Measurements from ENCODE around the gene PLCG1.
"Not testable (repeated sequence)": the region's sequence is repeated elsewhere in the genome, so short reads cannot be mapped to it uniquely, and the experiment has no call there.

Gene PLCG1

DNA sequence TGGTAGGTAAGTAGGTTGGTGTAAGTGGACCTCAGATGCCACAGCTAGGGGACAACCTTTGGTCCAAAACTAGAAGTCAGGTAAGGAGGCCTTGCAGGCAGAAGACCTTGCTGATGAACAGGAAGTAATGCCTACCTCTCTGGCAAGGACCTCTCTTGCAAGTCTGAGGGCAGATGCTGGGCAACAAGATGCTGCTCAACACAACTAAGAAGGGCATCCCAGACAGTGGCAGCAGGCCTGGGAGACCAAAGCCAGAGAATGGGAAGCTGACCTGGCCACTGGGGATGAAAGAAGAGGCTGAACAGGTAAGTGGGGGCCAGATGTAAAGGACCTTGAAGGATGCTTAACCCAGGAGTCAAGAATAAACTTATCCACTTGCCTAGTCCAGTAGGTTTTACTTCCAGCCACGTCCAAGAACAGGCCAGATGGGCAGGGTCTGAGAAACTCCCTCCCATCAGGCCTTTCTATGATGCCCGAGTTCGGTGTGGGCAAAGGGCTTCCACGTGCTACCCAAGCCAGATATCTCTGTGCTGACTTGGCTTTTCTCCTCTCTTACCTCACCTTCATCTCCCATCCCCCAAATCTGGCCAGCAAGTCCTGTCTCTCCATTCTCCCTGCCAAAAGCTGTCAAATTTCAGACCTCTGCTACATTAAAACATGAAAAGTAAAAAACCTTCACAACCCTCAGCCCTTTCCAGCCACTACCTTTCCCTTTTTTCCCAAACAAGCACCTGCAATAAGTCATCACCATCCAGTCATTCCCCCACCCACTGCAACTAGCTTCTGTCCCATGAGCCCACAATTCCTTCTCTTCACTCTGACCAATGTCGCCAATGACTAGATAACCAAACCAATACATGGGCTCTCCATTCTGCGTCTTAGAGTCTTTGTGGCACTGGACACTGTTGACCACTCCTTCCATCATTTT lies 11.5 kb upstream of the PLCG1 start:
- no peak for DNase-seq

- no peak for DNase-seq
Observed at GRCh38 chr20:41126719-41127118, 10.6 kb upstream of the PLCG1 start.

GRCh38 chr20:41128317-41128716 lies 9.0 kb upstream of the PLCG1 start:
- DNase-seq: not testable (repeated sequence)

DNA sequence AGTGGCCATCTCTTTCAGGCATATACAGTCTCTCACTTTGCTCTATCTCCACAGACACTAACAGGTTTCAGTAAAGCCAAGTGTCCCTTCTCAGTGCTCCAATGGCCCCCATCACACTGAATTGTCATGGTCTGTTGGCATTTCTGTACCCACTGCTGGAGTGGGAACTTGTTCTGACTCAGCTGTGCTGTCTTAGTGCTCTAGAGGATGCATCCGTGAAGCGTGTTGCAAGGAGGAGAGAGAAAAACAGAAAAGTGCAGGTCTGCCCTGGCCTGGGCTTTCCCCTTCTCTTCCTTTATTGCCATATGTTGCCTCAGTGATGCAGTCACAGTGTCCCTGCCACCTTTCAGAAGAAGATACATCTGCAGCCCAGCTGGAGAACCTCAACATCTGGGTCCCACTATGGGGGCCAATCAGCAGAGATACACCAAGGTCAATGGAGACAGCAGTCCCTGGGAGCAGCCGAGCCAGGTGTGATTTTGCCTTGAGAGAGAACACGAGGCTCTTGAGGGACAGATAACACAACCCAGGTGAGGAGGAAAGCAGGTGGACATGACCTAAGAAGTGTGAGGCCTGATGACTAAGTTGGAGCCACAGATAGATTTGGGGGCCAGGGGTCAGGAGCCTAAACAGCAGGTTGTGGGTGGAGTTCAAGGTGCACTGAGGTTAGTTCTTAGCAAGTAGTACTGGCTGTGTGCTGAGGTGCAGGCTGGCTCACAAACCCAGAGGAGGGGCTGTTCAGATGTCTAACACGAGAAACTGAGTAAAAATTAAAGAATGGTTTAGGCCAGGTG lies 5.6 kb upstream of the PLCG1 start:
- no peak for DNase-seq

- not testable (repeated sequence) for DNase-seq
Observed at GRCh38 chr20:41132388-41132775, 5.0 kb upstream of the PLCG1 start.

DNA sequence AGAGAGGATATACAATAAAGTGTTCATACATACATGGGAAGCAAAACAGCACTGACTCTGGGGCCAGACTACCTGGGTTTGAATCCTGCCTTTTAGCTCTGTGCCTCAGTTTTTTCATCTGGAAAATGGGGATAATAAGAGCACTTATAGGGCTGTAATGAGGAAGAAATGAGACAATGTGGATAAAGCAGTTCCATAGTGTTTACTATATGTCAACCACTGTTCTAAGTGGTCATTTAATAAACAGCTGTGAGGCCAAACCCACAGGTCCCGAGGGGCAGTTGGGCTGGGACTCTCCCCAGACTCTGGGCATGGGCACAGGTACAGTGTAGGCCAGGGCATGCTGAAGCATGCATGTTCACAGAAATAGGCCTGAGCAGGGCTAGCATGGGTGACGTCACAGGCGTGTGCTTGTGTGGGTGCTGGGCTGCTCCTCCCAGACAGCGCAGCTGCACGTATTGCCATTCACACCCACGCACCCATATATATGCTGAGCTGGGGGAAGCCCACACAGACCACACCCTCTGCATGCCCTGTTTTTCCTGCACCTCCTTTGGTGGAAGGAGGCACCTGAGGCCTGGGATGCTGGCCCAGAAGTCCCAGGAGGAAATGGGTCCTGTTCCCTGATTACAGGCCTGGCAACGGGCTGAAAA lies 3.5 kb upstream of the PLCG1 start:
- DNase-seq: no peak

DNA sequence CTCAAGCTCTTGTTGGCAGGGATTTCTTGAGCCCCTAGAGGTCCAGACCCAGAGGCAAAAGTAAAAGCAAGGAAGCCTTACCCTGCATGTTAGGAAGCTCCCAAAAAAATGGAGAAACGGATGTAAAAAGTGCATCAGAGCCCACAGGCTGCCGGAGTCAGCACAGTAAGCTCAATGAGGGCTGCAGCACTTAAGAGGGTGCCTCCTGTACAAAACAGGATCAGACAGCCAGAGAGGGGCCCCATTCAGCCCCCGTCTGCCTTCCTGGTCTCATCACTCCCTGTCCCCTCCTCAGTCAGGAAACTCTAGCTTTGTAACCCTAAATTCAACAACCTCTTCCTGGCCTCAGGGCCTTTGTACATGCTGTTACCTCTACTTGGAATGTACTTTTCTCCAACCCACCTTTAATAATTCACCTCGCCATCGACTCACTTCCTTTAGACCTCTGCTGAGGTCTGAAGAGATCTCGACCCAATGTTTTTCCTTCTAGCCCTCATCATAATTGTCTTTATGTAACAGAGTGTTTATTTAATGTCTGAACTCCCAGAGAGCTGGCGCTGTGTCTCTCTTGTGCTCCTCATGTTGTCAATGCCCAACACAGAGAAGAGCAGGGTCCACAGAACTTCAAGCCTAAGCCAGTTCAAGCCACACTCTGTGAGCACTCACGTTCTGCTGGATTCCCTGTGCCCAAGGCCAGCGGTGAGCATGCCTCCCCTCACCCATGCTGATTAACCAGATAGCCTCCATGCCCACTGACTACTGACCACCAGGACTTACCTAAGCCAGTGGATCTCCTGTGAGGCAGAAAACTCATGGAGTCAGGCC lies 2.8 kb upstream of the PLCG1 start:
- no peak for DNase-seq

DNA sequence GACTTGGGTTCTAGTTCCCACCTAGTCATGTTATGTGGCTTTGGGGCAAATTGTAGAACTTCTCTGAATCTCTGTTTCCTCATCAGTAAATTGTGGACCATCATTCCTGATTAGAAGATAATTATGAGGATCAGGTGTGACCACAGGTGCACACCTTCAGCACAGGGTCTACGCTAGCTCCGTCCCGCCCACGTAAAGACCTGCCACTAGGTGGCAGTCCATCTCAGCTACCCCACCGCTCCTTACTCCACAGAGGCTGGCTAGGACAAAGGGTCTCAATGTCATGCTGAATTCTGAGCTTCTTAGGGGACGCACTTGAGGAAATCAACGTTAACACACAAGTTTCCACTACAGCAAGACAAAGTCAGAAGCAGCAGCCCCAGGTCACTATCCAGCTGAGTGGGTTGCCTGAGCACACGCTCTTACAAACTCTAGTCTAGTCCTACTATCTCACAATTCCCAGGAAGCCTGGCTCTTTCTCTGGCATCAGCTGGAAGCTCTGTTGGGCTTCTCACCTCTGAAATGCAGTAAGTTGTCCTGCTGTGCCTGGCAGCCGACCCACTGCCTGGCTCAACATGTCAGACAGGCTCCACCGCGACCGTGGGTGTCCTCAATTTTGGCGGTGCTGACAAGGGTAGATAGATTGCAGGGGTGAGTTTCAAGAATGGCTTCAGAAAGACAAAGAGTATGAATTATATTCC lies 2.0 kb upstream of the PLCG1 start:
- peak; percentile 75 for DNase-seq

- peak; percentile 42 for DNase-seq
Observed at GRCh38 chr20:41135888-41136679, 1.3 kb upstream of the PLCG1 start.

DNA sequence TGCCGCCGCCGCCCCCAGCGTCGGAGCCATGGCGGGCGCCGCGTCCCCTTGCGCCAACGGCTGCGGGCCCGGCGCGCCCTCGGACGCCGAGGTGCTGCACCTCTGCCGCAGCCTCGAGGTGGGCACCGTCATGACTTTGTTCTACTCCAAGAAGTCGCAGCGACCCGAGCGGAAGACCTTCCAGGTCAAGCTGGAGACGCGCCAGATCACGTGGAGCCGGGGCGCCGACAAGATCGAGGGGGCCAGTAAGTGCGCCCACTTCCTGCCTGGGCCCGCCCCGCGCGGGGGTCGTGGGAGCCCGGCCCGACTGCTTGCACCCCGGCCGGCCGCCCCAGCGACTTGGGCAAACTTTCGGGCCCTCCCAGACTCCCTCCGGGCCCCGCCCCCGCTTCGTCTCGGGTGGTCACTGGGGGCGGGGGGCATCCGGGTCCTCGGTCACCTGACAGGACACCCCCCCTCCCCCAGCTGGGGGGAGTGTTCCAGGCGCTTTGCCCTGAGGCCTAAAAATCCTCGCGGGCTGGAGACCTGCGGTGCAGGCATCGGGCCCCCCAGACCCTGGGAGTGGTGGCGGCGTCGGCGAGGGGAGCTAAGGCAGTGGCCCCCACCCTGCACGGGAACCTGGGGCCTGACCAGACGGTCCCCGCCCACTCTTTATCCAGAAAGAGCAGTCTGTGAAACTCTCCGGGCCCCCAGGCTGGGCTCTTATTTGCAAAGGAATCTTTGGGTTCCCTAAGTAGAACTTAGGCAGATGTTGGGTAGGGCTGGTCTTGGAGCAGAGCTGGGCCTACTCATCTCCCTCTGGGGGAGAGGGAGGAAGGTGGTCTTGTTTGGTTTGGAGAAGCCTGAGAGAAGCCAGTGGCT lies 501 bp downstream of the PLCG1 start:
- peak; percentile 57 for DNase-seq

DNA sequence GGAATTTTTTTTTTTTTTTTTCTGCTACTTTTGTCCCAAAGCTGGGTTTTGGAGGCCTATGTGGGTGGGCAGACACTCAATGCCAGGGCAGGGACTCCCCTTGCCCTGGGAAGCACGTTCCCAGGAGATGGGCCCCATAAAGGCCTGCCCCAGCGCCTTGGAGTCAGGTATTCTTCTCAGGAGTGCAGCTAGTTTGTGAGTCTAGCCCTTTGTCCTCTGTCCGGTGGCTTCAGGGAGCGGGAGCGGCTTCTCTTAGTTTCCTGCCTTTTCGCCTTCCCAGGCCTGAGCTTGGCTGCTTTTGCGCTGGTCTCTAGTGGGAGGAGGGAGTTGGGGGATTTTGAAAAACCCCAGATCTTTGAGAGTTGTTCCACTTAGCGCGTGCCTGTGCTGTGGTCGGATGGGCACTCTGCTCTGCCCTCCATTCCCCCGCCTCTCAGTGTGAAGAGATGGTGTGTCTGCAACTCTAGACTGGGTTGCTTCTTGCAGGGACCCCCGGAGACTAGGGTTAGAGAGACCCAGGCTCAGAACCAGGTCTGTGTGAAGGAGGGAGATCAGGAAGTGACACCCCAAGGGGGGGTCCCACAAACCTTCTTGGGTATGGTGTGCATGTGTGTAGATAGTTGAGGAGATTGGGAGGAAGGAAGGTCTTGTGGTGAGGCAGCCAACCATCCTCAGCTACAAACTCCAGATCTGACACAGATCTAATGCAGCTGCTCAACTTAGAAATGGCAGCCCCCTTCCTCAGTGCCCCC lies 1.3 kb downstream of the PLCG1 start:
- peak; percentile 45 for DNase-seq

DNA sequence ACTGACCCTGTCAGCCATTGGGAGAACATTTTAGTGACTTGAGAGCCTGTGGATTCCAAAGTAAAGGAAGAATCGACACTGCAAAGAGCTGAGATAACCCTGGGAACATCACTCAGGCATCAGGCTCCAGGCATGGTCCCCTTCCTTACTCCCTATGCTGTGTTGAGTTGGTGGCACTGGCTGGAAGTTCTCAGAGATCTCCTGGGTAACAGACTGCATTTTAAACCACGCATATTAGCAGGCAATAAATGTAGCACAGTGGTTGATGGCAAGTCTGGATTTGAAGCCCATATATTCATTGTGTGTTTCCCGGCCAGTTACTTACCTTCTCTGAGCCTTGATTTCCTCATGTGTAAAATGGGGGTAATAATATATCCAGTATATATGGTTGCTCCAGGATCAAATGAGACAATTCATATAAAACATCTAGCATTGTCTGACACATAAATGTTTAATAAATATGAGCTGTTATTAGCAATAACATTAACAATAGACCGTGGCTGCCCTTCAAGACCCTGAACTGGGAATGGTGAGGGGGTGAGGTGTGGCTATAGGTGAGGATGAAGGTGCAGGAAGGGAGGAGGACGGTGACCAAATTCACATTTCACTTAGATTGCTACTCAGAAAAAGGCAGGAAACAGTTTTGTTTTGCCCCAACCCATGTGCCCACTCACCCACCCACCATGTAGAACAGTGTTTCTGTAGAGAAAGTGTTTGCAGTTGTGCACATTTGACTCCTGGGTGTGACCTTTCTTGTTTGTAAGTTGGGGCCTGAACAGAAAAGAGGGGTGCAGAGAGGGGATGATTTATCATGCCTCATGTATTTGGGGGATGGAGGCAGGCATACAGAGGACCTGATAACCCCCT lies 2.1 kb downstream of the PLCG1 start:
- no peak for DNase-seq

- DNase-seq: no peak
Observed at GRCh38 chr20:41140226-41141133, 3.1 kb downstream of the PLCG1 start.

GRCh38 chr20:41141153-41141815 lies 3.9 kb downstream of the PLCG1 start:
- DNase-seq: no peak

DNA sequence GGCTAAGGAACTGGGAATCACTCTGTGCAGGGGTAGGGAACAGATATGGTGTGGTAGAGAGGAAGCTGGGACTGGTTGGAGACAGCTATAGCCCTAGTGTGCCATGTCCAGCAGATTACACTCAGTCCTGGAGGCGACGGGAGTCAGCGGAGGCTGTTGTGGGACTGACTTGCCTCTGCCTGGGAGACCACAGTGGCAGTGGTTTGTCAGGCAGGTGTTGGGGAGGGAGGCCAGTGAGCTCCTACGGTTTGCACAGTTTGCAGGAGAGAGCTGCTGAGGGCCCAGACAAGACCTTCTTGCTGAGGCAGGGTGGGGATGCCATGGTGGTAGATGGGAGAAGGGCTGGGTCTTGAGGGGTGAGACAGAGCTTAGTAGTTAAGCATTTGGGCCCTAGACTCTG lies 4.9 kb downstream of the PLCG1 start:
- DNase-seq: no peak

DNA sequence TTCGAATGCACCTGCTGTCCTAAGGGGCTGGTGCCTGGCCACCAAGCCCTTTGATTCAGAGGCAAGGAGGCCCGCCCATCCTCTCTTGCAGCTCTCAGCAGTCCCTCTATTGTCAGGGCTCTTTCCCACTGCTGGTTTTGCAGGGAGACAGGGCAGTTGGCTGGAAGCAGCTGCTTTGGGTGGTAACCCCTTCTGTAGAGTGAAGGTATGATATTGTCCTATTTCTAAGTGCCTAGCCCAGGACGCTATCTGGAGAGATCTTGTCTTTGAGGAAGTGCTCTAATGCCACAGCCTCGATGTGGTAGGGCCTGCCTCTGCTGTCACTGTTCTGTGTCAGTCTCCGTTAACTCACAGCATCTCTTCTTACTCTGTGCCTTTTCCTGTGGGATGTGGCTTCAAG lies 5.6 kb downstream of the PLCG1 start:
- peak; percentile 79 for DNase-seq

- no peak for DNase-seq
Observed at GRCh38 chr20:41143354-41143753, 6.0 kb downstream of the PLCG1 start.

Measured in hematopoietic multipotent progenitor cell treated with erythropoietin and hydrocortisone succinate and interleukin-3 and kit ligand, for 4 days (in vitro differentiated cells).